IMR-90 (cell line): ENCODE data around the gene MERTK. TPM values are rescaled to one million over a fixed set of nuclear protein-coding genes. Genes with fewer than 3 reads are reported as not detected.

Experiments
- ATAC-seq: fragments of 200-7000 bp; cut with Tn5 transposase; 2 replicates; pipeline ENCODE4 v1.9.1; 2020; ENCODE audit warnings: low read depth, mild to moderate bottlenecking, moderate library complexity
- BruUV-seq: library from RNA; stranded (reverse); fragments of 400-500 nt; replicated peaks from 2 replicates; lab custom pipeline; 2021; lab: Mats Ljungman, UMichigan
- CTCF ChIA-PET: fragments of 300-600 bp; formaldehyde crosslinking; extraction: SDS; loops from one replicate; lab custom pipeline; 2021; ENCODE audit warnings: antibody characterized with exemption; lab: Yijun Ruan, JAX
- POLR2A ChIA-PET: fragments of 300-600 bp; sonication (Branson Sonifier 250); formaldehyde crosslinking; loops from one replicate; lab custom pipeline; 2022; ENCODE audit warnings: antibody characterized with exemption; ENCODE audit not compliant: unreplicated experiment; lab: Charles Lee
- DNase-seq: peaks from one replicate; pipeline ENCODE4 v3.0.0; 2013
- H2AFZ ChIP-seq: replicated peaks from 2 replicates; pipeline ENCODE3; 2013; ENCODE audit warnings: low read length, mild to moderate bottlenecking; ENCODE audit not compliant: poor library complexity
- H2AK5ac ChIP-seq: 2 replicates; pipeline ENCODE4 v1.6.1; 2013; ENCODE audit warnings: low read depth, low read length, inconsistent platforms
- H2AK9ac ChIP-seq: replicated peaks from 2 replicates; pipeline ENCODE3; 2013; ENCODE audit warnings: mild to moderate bottlenecking, low read depth, low read length, moderate library complexity; ENCODE audit not compliant: poor library complexity
- H2BK120ac ChIP-seq: 2 replicates; pipeline ENCODE4 v1.6.1; 2013; ENCODE audit warnings: low read depth, low read length, inconsistent platforms
- H2BK15ac ChIP-seq: 3 replicates; pipeline ENCODE4 v1.6.1; 2013; ENCODE audit warnings: low read depth, low read length, inconsistent platforms
- H2BK20ac ChIP-seq: 2 replicates; pipeline ENCODE4 v1.6.1; 2013; ENCODE audit warnings: low read depth, mild to moderate bottlenecking, inconsistent platforms, low read length, moderate library complexity
- H2BK5ac ChIP-seq: 2 replicates; pipeline ENCODE4 v1.6.1; 2013; ENCODE audit warnings: mild to moderate bottlenecking, low read depth, low read length, inconsistent platforms; ENCODE audit not compliant: poor library complexity, severe bottlenecking
- H3K14ac ChIP-seq: replicated peaks from 2 replicates; pipeline ENCODE4 v1.6.1; 2013; ENCODE audit warnings: low read depth, low read length, inconsistent platforms
- H3K18ac ChIP-seq: 2 replicates; pipeline ENCODE4 v1.6.1; 2013; ENCODE audit warnings: low read depth, low read length, control low read depth
- H3K23ac ChIP-seq: 2 replicates; pipeline ENCODE4 v1.6.1; 2013; ENCODE audit warnings: low read depth, low read length, inconsistent platforms
- H3K27ac ChIP-seq: 2 replicates; pipeline ENCODE4 v1.5.1; 2013; ENCODE audit warnings: mild to moderate bottlenecking, control low read depth, low read length; ENCODE audit not compliant: insufficient read depth
- H3K27me3 ChIP-seq: 2 replicates; pipeline ENCODE4 v1.6.1; 2013; ENCODE audit warnings: low read length; ENCODE audit not compliant: control insufficient read depth, insufficient read depth
- H3K36me3 ChIP-seq: 2 replicates; pipeline ENCODE4 v1.6.1; 2013; ENCODE audit warnings: low read length, mixed read lengths; ENCODE audit not compliant: control insufficient read depth, insufficient read depth
- H3K4ac ChIP-seq: 2 replicates; pipeline ENCODE4 v1.6.1; 2013; ENCODE audit warnings: low read depth, low read length, inconsistent platforms
- H3K4me1 ChIP-seq: 2 replicates; pipeline ENCODE4 v1.6.1; 2013; ENCODE audit warnings: low read length, mixed read lengths; ENCODE audit not compliant: control insufficient read depth, insufficient read depth
- H3K4me2 ChIP-seq: 2 replicates; pipeline ENCODE4 v1.6.1; 2013; ENCODE audit warnings: low read depth, mild to moderate bottlenecking, control low read depth, low read length, moderate library complexity
- H3K4me3 ChIP-seq: 2 replicates; pipeline ENCODE4 v1.5.1; 2013; ENCODE audit warnings: low read depth, mild to moderate bottlenecking, control low read depth, low read length, moderate library complexity; ENCODE audit not compliant: insufficient read depth
- H3K56ac ChIP-seq: 2 replicates; pipeline ENCODE4 v1.6.1; 2013; ENCODE audit warnings: low read length, inconsistent platforms; ENCODE audit not compliant: insufficient read depth; ENCODE audit errors: extremely low read depth
- H3K79me1 ChIP-seq, 2 experiments: 2 replicates each; pipeline ENCODE4 v1.6.1; 2013; ENCODE audit warnings: low read length in 2 of 2, inconsistent platforms in 1 of 2, low read depth in 1 of 2
- H3K9ac ChIP-seq: 2 replicates; pipeline ENCODE4 v1.6.1; 2013; ENCODE audit warnings: low read depth, low read length, control low read depth
- H3K9me1 ChIP-seq: 2 replicates; pipeline ENCODE4 v1.6.1; 2013; ENCODE audit warnings: low read length, inconsistent platforms; ENCODE audit not compliant: insufficient read depth
- H3K9me3 ChIP-seq: 2 replicates; pipeline ENCODE4 v1.6.1; 2013; ENCODE audit warnings: low read length; ENCODE audit not compliant: control insufficient read depth, insufficient read depth
- H4K20me1 ChIP-seq: 2 replicates; pipeline ENCODE4 v1.6.1; 2013; ENCODE audit warnings: low read length, inconsistent platforms; ENCODE audit not compliant: insufficient read depth
- H4K5ac ChIP-seq: 2 replicates; pipeline ENCODE4 v1.6.1; 2013; ENCODE audit warnings: mild to moderate bottlenecking, low read depth, low read length, control low read depth
- H4K8ac ChIP-seq, 2 experiments: 2 replicates each; pipeline ENCODE4 v1.6.1; 2013; ENCODE audit warnings: low read depth in 2 of 2, low read length in 2 of 2, control low read depth in 1 of 2, inconsistent platforms in 1 of 2
- H4K91ac ChIP-seq: 2 replicates; pipeline ENCODE4 v1.6.1; 2013; ENCODE audit warnings: low read depth, low read length, inconsistent platforms; ENCODE audit not compliant: insufficient read depth
- CTCF ChIP-seq: conservative IDR thresholded peaks from 2 replicates; pipeline ENCODE4 v1.5.1; 2012; ENCODE audit warnings: mild to moderate bottlenecking, low read depth, low read length, improper control_type of control experiment
- RCOR1 ChIP-seq: IDR thresholded peaks from 2 replicates; pipeline ENCODE4 v1.6.1; 2012; ENCODE audit warnings: mild to moderate bottlenecking, low read length, improper control_type of control experiment; ENCODE audit not compliant: insufficient replicate concordance
- WGBS, 2 experiments: methylation state at CpG; one replicate each; pipeline versions ENCODE4 v1.1.5 to v1.1.7; 2013; ENCODE audit warnings: missing lambda C conversion rate in 2 of 2; ENCODE audit not compliant: insufficient read length in 1 of 2; ENCODE audit errors: extremely low coverage in 2 of 2; 5-methylcytosine and 5-hydroxymethylcytosine counted together
- dilution Hi-C: fragments of 300-500 bp; cut with HindIII; formaldehyde crosslinking; loops from one replicate; pipeline ENCODE4 v1.14.3; 2018; ENCODE audit warnings: low sequenced_read_pairs; ENCODE audit not compliant: unreplicated experiment
- in situ Hi-C: fragments of 300-500 bp; cut with MboI; formaldehyde crosslinking; loops from 3 replicates; pipeline ENCODE4 v1.14.3; 2019; ENCODE audit warnings: low sequenced_read_pairs, inconsistent platforms, mixed read lengths
- intact Hi-C: fragments of 100-400 bp; cut with micrococcal nuclease; formaldehyde crosslinking; loops from 2 replicates; pipeline ENCODE4 v1.10.0; 2022
- polyA plus RNA-seq, 3 experiments: library from polyadenylated mRNA; depleted of rRNA; stranded (reverse); fragments of >200 nt; gene quantifications; 2 replicates each; pipeline ENCODE4 v1.2.3, GENCODE V29; 2012; ENCODE audit warnings: low replicate concordance in 1 of 3
- total RNA-seq: library from RNA; depleted of rRNA; stranded (reverse); fragments of >200 nt; gene quantifications from 2 replicates; pipeline ENCODE4 v1.2.3, GENCODE V29; 2012

The MERTK gene
- total and polyA plus RNA-seq, 2 of the 4 experiments (the other 2 are of a cell fraction): 0.36 to 0.62 TPM

GRCh38 chr2:111923276-111923804 lies 24.9 kb downstream of the MERTK start:
- Histone ChIP-seq H3K9me3 (no peaks in the 10 kb centered on the region), H3K23ac (no peak overlapping the region), H2AFZ (no peak overlapping the region), H4K5ac (no peak overlapping the region), H3K27me3 (peaks cover 19% of the 10 kb centered on the region; the same call in 1 of the 2 replicates), H3K18ac (no peak overlapping the region), H3K14ac (no peak overlapping the region), H3K79me1 (no peaks in the 10 kb centered on the region), H2BK5ac (no peak overlapping the region), H3K9ac (no peak overlapping the region), H4K8ac (no peak overlapping the region), H2BK120ac (no peak overlapping the region), H4K91ac (no peak overlapping the region), H3K4me3 (no peak overlapping the region), H2BK20ac (no peak overlapping the region), H4K20me1 (no peaks in the 10 kb centered on the region), H3K36me3 (no peaks in the 10 kb centered on the region), H3K27ac (no peak overlapping the region), H3K4me1 (peaks cover 4% of the 10 kb centered on the region; the same call in 1 of the 2 replicates), H3K4me2 (no peak overlapping the region), H2BK15ac (no peak overlapping the region), H2AK5ac (no peak overlapping the region), H2AK9ac (no peak overlapping the region), H3K56ac (no peak overlapping the region), H3K9me1 (peaks cover 3% of the 10 kb centered on the region; the same call in 1 of the 2 replicates), H3K4ac (no peak overlapping the region)
- in situ Hi-C loops (no loop called here), dilution Hi-C loops (no loop called here), intact Hi-C loops (no loop called here)
- POLR2A ChIA-PET: no interaction called here
- BruUV-seq: no TSS peak
- CTCF ChIA-PET: no interaction called here
- TF ChIP-seq RCOR1: no peak
- no peak for TF ChIP-seq CTCF
- no CpG with 5 or more reads among the region's 4 CpGs for WGBS, 2 experiments
- peak; percentile 81 for ATAC-seq
- DNase-seq: peak; percentile 74
